Coronary artery (tissue), 2 donors: ENCODE data around the gene BUB3.

ENCODE experiments used
- DNase-seq: peaks from one replicate; pipeline ENCODE4 v3.0.0-alpha.2; 2017; ENCODE audit warnings: low spot score
- H3K27ac ChIP-seq, 2 donors: fragments of 200-600 bp; sonication (generic); one replicate each; pipeline ENCODE4 v1.5.1; 2016 to 2019
- H3K4me3 ChIP-seq: fragments of 200-600 bp; sonication (generic); 2 replicates; pipeline ENCODE4 v1.5.1; 2016; ENCODE audit warnings: mild to moderate bottlenecking, moderate library complexity
- TF ChIP-seq, protein P1 (sequence below): fragments of 200-600 bp; sonication (generic); IDR thresholded peaks from one replicate; pipeline ENCODE4 v1.5.1; 2019; ENCODE audit warnings: antibody characterized with exemption

Gene BUB3

DNA sequence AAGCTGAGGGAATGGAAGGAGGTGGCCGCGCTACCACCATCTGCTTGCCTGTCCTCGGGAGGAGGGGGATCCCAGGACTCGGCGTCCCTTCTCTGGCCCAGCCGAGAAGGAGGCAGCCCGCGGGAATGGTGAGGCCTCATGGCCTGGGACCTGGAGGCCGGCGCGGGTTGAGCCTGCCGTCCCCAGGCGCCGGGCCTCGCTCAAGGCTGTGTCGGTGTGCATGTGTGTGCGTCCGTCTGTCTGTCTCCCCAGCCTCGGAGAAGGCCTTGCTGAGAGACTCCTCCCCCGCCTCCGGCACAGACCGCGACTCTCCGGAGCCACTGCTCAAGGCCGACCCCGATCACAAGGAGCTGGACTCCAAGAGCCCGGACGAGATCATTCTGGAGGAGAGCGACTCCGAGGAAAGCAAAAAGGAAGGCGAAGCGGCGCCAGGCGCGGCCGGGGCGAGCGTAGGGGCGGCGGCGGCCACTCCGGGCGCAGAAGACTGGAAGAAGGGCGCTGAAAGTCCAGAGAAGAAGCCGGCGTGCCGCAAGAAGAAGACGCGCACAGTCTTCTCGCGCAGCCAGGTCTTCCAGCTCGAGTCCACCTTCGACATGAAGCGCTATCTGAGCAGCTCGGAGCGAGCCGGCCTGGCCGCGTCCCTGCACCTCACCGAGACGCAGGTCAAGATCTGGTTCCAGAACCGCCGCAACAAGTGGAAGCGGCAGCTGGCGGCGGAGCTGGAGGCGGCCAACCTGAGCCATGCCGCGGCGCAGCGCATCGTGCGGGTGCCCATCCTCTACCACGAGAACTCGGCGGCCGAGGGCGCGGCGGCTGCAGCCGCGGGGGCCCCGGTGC lies 17.2 kb upstream of the BUB3 start:
- H3K4me3 ChIP-seq = peak overlapping the region; percentile 71
- TF ChIP-seq, protein P1, sequence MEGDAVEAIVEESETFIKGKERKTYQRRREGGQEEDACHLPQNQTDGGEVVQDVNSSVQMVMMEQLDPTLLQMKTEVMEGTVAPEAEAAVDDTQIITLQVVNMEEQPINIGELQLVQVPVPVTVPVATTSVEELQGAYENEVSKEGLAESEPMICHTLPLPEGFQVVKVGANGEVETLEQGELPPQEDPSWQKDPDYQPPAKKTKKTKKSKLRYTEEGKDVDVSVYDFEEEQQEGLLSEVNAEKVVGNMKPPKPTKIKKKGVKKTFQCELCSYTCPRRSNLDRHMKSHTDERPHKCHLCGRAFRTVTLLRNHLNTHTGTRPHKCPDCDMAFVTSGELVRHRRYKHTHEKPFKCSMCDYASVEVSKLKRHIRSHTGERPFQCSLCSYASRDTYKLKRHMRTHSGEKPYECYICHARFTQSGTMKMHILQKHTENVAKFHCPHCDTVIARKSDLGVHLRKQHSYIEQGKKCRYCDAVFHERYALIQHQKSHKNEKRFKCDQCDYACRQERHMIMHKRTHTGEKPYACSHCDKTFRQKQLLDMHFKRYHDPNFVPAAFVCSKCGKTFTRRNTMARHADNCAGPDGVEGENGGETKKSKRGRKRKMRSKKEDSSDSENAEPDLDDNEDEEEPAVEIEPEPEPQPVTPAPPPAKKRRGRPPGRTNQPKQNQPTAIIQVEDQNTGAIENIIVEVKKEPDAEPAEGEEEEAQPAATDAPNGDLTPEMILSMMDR = no peak
- no peak overlapping the region for H3K27ac ChIP-seq
- DNase-seq = no peak

DNA sequence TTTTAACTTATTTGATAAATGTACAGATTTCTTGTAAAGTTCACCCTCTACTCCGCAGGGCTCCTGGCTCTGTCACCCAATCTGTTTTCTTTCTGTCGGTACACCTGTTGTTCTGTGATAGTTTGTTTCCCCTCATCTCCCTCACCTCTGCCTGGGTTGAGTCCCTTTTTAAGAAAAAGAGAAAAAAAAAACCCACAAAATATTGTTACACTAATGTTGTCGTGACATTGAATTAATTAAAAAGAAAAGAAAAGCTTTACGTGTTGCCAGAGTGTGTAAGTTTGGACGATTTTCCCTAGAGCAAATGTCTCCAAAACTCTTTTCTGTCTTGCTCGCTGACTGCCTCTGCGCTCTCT lies 15.1 kb upstream of the BUB3 start:
- no peak for DNase-seq
- Histone ChIP-seq H3K4me3 (no peak overlapping the region), H3K27ac (no peak overlapping the region)
- TF ChIP-seq, protein P1 = no peak

DNA sequence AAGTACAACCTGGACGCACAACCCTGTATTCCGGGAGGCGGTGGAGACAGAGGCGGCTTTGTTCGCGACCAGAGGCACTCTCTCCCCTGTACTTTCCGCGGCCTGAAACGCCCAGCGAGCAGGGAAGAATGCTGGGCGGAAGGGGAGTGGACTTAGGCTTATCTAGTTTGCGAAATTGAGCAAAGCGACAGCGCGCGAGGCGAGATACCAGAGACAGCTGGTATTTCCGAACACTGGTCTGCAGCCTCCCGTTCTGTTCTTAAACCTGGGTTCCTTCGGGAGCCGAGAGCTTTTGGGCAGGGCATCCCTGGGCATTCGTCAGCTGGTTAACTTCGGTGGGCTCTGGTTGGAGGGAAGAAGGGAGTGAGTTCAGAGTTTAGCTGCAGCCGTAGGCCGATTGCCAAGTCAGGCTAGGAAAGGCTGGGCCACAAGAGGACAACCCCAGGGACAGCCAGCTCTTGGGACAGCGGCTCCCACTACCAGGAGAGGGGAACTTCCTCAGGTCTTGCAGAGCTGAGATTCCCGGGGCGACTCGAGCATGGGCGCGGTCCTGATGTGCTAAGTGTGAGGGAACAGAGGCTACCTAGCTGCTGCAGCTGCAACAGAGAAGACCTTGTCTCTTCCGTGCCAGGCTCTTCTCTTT lies 14.6 kb upstream of the BUB3 start:
- TF ChIP-seq, protein P1 = no peak
- no peak overlapping the region for H3K4me3 ChIP-seq
- DNase-seq = no peak
- no peak overlapping the region for H3K27ac ChIP-seq

DNA sequence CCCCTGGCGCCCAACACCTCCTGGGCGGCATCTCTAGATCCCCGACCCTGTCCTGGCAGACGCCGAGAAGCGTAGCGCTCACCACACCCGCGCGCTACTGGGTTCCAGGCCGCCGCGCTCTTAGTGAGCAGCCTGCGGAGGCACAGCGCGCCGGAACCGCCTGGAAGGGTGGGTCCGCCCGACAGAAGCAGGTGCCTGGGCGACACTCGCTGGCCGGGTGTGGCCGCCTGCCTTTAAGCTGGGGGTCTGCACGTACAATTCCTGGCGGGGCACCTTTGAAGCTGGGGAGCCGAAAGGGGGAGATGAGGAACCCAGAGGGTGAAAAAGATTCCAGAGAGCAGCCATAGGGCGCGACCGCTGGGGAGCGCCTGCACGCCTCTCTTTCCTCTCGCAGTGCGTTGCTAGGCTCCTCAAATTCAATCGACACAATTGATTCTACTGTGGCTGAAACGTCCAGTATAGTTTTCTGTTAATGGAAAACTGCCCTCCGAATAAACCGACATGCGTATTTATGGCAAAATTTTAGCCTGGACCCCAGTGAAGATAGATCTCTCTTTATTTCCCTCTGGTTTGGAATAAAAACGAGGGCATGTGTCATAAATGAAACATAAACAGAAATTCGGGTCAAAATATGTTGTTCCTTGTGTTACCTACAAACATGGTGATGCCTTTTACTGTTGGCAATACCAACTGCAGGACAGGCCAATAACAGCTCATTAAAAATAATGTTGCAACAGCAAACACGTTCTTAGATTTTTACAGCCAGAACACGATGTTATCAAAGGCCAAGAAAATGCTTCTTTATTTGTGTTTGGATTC lies 13.8 kb upstream of the BUB3 start:
- Histone ChIP-seq H3K4me3 (no peak overlapping the region), H3K27ac (no peak overlapping the region)
- TF ChIP-seq, protein P1 = no peak
- DNase-seq = no peak

DNA sequence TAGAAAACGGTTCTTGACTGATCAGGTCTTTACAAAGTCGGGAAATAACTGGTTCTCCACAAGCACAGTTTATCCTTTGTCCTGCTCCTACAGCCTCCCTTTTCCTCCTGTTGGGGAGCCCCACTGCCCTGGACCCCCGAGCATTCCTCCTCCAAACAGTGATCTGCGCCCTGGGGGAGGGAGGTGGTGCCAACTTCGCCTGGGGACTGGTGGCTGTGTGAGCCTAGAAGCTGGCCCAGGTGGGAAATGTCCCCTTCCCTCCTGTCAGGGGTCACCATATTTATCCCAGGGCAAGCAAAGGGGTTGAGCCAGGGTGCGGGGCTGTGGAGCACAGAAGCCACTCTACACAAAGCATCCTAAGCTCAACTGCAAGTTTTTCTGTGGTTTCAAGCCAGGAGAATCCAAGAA lies 13.2 kb upstream of the BUB3 start:
- H3K4me3 ChIP-seq = no peak overlapping the region
- no peak for DNase-seq
- H3K27ac ChIP-seq = no peak overlapping the region
- TF ChIP-seq, protein P1 = no peak

DNA sequence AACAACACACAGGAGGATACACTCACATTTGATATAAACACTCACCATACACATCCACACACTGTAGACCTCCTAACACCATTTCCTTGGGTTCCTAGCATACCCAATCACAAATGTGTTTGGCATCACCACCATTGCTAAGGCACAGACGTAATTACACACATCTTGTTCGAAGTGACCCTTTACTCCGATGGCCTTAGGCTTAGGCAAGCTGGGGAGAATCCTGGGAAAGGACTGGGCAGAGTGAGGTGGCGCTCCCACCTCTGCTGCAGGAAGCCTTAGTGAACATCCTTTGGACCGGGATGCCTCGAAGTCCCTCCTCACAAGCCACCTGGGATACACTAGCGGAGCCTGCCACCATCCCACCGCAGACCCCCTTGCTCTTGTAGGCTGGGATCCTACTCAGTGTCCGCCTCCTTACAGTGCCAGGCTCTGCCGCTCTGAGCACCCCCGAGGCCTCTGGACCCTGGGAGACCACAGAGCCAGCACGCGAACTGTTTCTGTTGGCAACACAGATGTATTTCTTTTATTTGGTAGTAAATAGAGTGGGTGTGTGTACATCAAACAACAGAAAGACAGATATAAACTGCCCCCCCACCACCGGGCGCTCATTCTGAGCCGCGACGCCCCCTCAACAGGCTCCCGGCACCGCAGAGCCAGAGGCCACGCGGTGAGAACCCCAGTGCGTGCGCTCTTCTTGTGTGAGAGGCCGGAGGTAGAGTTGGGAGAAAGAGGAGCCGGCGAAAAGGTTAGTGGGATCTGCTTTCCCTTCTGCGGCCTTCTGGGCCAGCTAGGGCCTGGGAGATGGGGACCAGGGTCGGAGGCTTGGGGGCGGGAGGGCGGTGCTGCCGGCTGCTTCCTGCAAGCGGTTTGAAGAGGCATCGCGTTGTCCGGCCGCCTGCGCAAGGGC lies 12.2 kb upstream of the BUB3 start:
- H3K27ac ChIP-seq = no peak overlapping the region
- H3K4me3 ChIP-seq = peak overlapping the region; percentile 5
- DNase-seq = no peak
- TF ChIP-seq, protein P1 = no peak
